ENCODE measurements around the gene HACD3. TPM values are rescaled to one million over a fixed set of nuclear protein-coding genes. Genes with fewer than 3 reads are reported as not detected.

The HACD3 gene
- total and polyA plus RNA-seq, 9 of the 15 experiments (the other 6 are each of a cell fraction or from before 2014, with no cell fraction given): 48.1 to 117 (median 72.8) TPM

DNA sequence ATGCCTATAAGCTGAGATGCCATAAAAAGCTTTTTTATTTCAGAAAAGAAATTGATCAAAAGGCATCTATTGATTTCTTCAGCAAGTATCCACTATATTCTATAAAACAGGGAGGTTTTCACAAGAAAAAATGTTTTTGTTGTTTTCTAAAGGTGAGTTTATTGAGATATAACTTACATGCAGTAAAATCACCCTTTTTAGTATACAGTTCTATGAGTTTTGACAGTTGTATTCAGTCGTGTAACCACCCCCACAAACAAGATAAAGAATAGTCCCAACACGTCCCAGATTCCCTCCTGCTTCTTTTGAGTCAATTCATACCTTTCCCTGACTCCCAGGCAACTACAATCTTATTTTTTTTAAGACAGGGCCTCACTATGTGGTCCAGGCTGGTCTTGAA lies 72.9 kb downstream of the HACD3 start:
- 50% methylated on average over 2 of the region's 2 CpGs for WGBS (ENCODE audit: insufficient coverage, low coverage, missing lambda C conversion rate)
- no peaks in the 10 kb centered on the region; a peak in 1 of 5 replicates for H3K4me1 ChIP-seq (replicated peaks in 1 of 2; ENCODE audit: control insufficient read depth in 2 of 2, insufficient read depth in 2 of 2, low read length in 2 of 2)
- TF ChIP-seq RCOR1 (IDR thresholded peaks at IDR 0.05; ENCODE audit: borderline replicate concordance in 1 of 2, low read depth in 2 of 2, low read length in 2 of 2): no peak
- TF ChIP-seq RFX7 (CRISPR knock-in tag; IDR thresholded peaks at IDR 0.05): no peak
- TF ChIP-seq ZNF224 (CRISPR knock-in tag; IDR thresholded peaks at IDR 0.05): no peak
- no peak for TF ChIP-seq SMARCA5 (IDR thresholded peaks at IDR 0.05)
- no peak for TF ChIP-seq SMARCB1 (IDR thresholded peaks at IDR 0.05; ENCODE audit: insufficient read length, low read depth)
- TF ChIP-seq, protein P1, sequence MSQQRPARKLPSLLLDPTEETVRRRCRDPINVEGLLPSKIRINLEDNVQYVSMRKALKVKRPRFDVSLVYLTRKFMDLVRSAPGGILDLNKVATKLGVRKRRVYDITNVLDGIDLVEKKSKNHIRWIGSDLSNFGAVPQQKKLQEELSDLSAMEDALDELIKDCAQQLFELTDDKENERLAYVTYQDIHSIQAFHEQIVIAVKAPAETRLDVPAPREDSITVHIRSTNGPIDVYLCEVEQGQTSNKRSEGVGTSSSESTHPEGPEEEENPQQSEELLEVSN (IDR thresholded peaks at IDR 0.05; ENCODE audit: borderline replicate concordance in 1 of 2, extremely low read depth in 1 of 2, insufficient read depth in 1 of 2, insufficient read length in 1 of 2, low read depth in 1 of 2, low read length in 1 of 2, poor library complexity in 1 of 2, severe bottlenecking in 1 of 2): no peak
- no peak for TF ChIP-seq ARNT (IDR thresholded peaks at IDR 0.05)
- no peak for TF ChIP-seq FUS (optimal IDR thresholded peaks at IDR 0.05; ENCODE audit: low read depth, low read length)
- TF ChIP-seq NFRKB (IDR thresholded peaks at IDR 0.05; ENCODE audit: low read depth): no peak
- no peak for TF ChIP-seq ZNF140 (CRISPR knock-in tag; IDR thresholded peaks at IDR 0.05)
- H3K4me3 ChIP-seq: no peak overlapping the region
- H3K36me3 ChIP-seq (ENCODE audit: control insufficient read depth, insufficient read depth, low read length): peaks cover 74% of the 10 kb centered on the region
- H3K9ac ChIP-seq (ENCODE audit: insufficient read depth in 1 of 2, low read depth in 2 of 2, low read length in 2 of 2): no peak overlapping the region
- ChIA-PET CTCF (ENCODE audit: low intra/inter-chr PET ratio) (no interaction called here), POLR2A (no interaction called here)
- no peaks in the 10 kb centered on the region for H3K27me3 ChIP-seq (ENCODE audit: control insufficient read depth in 2 of 2, insufficient read depth in 2 of 2, low read length in 2 of 2)
- in situ Hi-C loops (cut with MboI) (no loop called here), intact Hi-C loops (cut with micrococcal nuclease) (no loop called here)
- no peaks in the 10 kb centered on the region for H3K9me1 ChIP-seq (ENCODE audit: control insufficient read depth, insufficient read depth, low read length)
- H3K79me2 ChIP-seq (ENCODE audit: control insufficient read depth, insufficient read depth, low read length): peaks cover 19% of the 10 kb centered on the region
- H3K27ac ChIP-seq (ENCODE audit: extremely low read depth, low read depth, low read length): no peak overlapping the region
- ATAC-seq (no peak), DNase-seq (ENCODE audit: extremely low read depth in 1 of 4, low spot score in 3 of 4) (no peak), FAIRE-seq (no peak)
- no peaks in the 10 kb centered on the region for H3K9me3 ChIP-seq (replicated peaks; ENCODE audit: control insufficient read depth, insufficient read depth, low read depth, low read length)
- H2AFZ ChIP-seq (ENCODE audit: low read depth, low read length): no peak overlapping the region
- 0 out of 2 replicates have a peak, but pooled peaks cover 2% of the 10 kb centered on the region for H4K20me1 ChIP-seq (replicated peaks; ENCODE audit: control insufficient read depth, insufficient read depth, low read length)
- no peak overlapping the region for H3K4me2 ChIP-seq (ENCODE audit: insufficient read depth, low read length)
- no TSS peak for BruUV-seq (replicated peaks)

Measured in K562 (cell line).